Measurements from ENCODE around the gene CCNB1IP1.
A peak's percentile ranks its signal among the peaks of the same experiment; 100 is the strongest.

CCNB1IP1 gene

DNA sequence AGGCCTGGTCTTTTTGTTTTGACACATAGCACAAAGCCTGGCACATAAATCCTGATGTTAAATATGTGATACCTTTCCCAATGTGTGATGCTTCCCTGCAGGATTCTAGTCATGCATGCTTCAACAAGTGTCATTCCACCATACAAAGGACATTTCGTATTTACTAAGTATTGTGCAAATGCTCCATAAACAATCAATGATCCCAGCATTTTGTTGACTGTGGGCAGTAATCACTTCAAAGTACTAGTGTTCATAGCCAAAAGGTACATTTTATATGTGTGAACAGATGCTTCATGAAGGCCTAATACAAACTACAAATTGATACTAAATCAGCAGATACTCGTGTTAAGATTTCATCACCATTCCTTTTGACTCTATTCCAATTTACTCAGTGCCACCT lies 4.4 kb downstream of the CCNB1IP1 start:
- DNase-seq (ENCODE audit: low read depth): no peak
- TF ChIP-seq, protein P1, sequence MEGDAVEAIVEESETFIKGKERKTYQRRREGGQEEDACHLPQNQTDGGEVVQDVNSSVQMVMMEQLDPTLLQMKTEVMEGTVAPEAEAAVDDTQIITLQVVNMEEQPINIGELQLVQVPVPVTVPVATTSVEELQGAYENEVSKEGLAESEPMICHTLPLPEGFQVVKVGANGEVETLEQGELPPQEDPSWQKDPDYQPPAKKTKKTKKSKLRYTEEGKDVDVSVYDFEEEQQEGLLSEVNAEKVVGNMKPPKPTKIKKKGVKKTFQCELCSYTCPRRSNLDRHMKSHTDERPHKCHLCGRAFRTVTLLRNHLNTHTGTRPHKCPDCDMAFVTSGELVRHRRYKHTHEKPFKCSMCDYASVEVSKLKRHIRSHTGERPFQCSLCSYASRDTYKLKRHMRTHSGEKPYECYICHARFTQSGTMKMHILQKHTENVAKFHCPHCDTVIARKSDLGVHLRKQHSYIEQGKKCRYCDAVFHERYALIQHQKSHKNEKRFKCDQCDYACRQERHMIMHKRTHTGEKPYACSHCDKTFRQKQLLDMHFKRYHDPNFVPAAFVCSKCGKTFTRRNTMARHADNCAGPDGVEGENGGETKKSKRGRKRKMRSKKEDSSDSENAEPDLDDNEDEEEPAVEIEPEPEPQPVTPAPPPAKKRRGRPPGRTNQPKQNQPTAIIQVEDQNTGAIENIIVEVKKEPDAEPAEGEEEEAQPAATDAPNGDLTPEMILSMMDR (conservative IDR thresholded peaks at IDR 0.05; ENCODE audit: control insufficient read depth, insufficient read depth, low read depth, low read length): no peak
- H3K4me3 ChIP-seq (ENCODE audit: control insufficient read depth, low read depth, low read length): no peak overlapping the region

DNA sequence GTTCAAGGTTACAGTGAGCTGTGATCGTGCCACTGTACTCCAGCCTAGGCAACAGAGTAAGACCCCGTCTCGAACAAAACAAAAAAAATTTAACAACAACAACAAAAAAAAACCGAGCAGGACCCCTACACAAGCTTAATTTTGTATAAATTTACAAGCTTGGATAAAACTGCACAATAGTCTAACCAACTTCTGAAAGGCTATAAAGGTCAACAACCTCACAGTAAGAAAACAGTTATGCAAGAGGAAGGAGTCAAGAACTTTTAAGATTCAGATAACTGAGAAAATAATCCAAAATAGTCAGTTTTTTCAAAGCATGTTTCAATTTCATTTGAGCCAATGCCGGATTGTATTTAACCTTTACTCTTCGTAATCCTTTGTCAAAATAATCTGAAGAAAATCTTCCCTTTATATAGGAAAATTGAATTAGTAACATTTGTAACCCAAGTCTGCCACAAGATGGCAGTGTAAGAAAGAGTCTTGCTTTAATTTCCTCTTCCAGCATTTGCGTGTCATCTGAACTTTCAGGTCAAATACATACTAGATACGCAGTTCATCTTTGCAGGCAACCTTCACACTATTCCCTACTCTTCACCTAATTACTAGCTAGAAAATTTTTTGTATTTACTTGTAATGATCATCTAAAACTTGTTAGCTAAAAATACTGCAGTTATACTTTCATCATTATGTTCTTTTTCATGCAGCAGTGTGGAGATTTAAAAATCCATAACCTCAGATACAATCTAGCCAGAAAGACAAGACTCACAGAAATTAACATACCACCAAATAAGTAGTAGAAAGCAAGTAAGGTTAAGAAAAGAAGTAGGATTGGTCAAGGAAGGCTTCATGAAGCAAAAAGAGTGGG lies 5.8 kb downstream of the CCNB1IP1 start:
- DNase-seq (ENCODE audit: low read depth): peak; percentile 83
- TF ChIP-seq, protein P1 (conservative IDR thresholded peaks at IDR 0.05; ENCODE audit: control insufficient read depth, insufficient read depth, low read depth, low read length): peak; percentile 73
- no peak overlapping the region for H3K4me3 ChIP-seq (ENCODE audit: control insufficient read depth, low read depth, low read length)

DNA sequence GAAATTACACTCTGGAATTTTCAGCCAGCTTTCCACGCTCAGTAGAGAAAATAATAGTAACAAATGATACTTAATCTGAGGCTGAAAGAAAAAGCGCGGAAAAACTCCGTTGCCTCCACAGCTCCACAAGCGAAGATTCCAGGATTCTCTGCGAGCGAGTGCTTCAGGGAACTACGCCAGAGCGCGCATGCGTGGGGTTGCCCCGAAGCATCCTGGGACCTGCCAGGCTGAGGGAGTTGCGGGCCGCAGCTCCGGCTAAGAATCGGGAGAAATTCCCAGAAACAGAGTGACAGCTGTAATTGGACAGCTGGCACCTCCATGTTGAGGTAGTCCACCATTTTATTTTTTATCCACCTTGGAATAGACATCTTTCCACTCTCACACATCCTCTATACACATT lies 15.4 kb downstream of the CCNB1IP1 start:
- H3K4me3 ChIP-seq (ENCODE audit: control insufficient read depth, low read depth, low read length): no peak overlapping the region
- DNase-seq (ENCODE audit: low read depth): no peak
- TF ChIP-seq, protein P1 (conservative IDR thresholded peaks at IDR 0.05; ENCODE audit: control insufficient read depth, insufficient read depth, low read depth, low read length): no peak

DNA sequence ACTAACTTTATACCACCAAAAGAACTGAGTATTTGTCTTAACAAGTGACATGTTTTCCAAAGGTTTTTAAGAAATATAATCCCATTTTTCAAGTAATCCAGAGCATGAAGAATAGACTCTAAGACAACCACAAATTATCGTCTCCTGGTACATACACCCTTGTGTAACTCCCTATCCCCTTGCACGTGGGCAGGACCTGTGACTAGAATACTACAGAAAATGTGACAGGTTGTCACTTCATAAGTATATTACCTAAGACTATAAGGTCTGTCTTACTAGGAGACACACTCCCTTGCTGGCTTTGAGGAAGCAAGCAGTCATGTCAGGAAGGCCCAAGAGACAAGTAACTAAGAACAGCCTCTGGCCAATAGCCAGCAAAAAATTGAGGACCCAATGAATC lies 19.1 kb downstream of the CCNB1IP1 start:
- no peak for DNase-seq (ENCODE audit: low read depth)

DNA sequence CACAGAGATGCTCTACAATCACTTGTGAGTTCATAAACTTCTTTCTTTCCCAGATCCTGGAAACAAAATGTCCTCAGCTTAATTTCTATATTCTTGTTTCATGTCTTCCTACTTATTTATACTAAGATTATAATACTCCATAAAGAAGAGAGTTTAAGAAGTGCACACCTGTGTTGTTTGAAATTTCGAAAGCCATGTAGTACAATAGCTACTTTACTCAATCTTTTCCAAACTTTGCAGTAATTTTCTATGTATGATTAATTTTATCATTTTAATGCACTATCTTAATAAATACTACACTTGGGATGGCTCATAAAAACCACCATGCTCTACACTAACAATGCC lies 27.0 kb downstream of the CCNB1IP1 start:
- H3K4me3 ChIP-seq (ENCODE audit: control insufficient read depth, low read depth, low read length): no peak overlapping the region
- no peak for DNase-seq (ENCODE audit: low read depth)
- TF ChIP-seq, protein P1 (conservative IDR thresholded peaks at IDR 0.05; ENCODE audit: control insufficient read depth, insufficient read depth, low read depth, low read length): no peak

More for the DNA sequence above, 19.1 kb downstream of the CCNB1IP1 start:
- TF ChIP-seq, protein P1 (conservative IDR thresholded peaks at IDR 0.05; ENCODE audit: control insufficient read depth, insufficient read depth, low read depth, low read length): no peak
- no peak overlapping the region for H3K4me3 ChIP-seq (ENCODE audit: control insufficient read depth, low read depth, low read length)

DNA sequence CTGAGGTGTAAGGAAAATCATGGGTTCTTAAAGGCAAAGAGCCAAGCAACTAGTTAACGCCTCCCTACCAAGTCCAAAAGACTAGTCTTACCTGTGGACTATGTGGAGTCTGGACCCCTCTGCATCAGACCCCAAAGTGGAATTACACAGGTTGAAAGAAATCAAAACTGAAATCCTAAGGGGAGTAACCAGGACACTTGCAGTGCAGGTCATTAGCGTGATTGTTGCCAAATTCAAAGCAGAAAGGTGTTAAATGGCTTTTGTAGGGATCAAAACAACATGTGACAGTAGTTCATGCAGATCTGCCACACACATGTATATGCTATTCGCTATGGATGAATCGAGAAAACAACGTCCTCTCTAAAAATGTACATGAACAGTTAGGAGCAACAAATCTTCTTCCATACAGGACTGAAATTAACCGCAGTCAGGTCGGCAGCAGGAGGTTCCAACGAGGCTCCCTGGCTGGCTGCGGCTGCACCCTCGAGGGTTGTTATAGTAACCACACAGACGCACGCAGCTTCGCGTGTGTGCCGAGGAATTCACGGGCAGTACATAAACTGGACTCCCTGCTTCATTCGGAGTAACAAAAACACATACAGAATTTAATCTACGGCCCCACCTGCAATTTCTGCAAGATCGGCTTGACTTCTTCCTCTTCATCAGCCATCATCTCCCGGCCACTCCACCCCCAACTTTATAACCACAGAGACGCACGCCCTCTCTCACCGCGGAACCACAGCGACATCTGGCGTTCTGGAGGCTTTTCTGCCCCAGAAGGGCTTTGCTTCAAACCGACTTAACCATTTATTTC lies 27.6 kb downstream of the CCNB1IP1 start, which contains the start of gene TTC5:
TTC5 (minus strand) TSS at position 687 of the 814 bp plus-strand sequence; CDS start at position 673, 14 bp downstream.
- H3K4me3 ChIP-seq (ENCODE audit: control insufficient read depth, low read depth, low read length): peak within 1 kb of the TSS; percentile 78
- TF ChIP-seq, protein P1 (conservative IDR thresholded peaks at IDR 0.05; ENCODE audit: control insufficient read depth, insufficient read depth, low read depth, low read length): peak; percentile 97
- peak; percentile 90 for DNase-seq (ENCODE audit: low read depth)
